Transverse colon (tissue), 4 donors: ENCODE data around the gene GPR68. TPM values are rescaled to one million over a fixed set of nuclear protein-coding genes. Genes with fewer than 3 reads are reported as not detected.
"Not testable (repeated sequence)": the region's sequence is repeated elsewhere in the genome, so short reads cannot be mapped to it uniquely, and the experiment has no call there.

ENCODE experiments used
- DNase-seq: peaks from one replicate; pipeline ENCODE4 v3.0.0-alpha.2; 2019
- H3K27ac ChIP-seq, 4 donors: fragments of 200-600 bp; sonication (generic); 2 replicates each; pipeline ENCODE4 v1.5.1; 2016 to 2018; ENCODE audit warnings: inconsistent platforms in 4 of 4
- H3K27me3 ChIP-seq: fragments of 200-600 bp; sonication (generic); 2 replicates; pipeline ENCODE4 v1.5.1; 2017; ENCODE audit warnings: inconsistent platforms
- H3K36me3 ChIP-seq, 4 donors: fragments of 200-600 bp; sonication (generic); 2 replicates each; pipeline ENCODE4 v1.5.1; 2017 to 2019; ENCODE audit warnings: inconsistent platforms in 4 of 4
- H3K4me1 ChIP-seq, 4 donors: fragments of 200-600 bp; sonication (generic); 2 replicates each; pipeline ENCODE4 v1.5.1; 2017 to 2020; ENCODE audit warnings: inconsistent platforms in 4 of 4
- H3K4me3 ChIP-seq, 4 donors: fragments of 200-600 bp; sonication (generic); 1 replicate in 1 of 4; 2 replicates in 3 of 4; pipeline versions ENCODE4 v1.5.1 to v1.6.1; 2017 to 2019; ENCODE audit warnings: inconsistent platforms in 4 of 4
- H3K9me3 ChIP-seq, 2 donors: fragments of 200-600 bp; sonication (generic); 2 replicates each; pipeline ENCODE4 v1.5.1; 2017 to 2019; ENCODE audit warnings: inconsistent platforms in 2 of 2
- EP300 ChIP-seq: sonication (generic); formaldehyde crosslinking; IDR thresholded peaks from one replicate; pipeline ENCODE4 v1.6.1; 2017; ENCODE audit warnings: antibody characterized with exemption, low read depth
- POLR2A ChIP-seq: fragments of 450-650 bp; IDR thresholded peaks from one replicate; pipeline ENCODE4 v1.6.1; 2016; ENCODE audit warnings: antibody characterized with exemption, mild to moderate bottlenecking, moderate library complexity
- POLR2AphosphoS5 ChIP-seq, 3 donors: sonication (generic); formaldehyde crosslinking; IDR thresholded peaks; one replicate each; pipeline ENCODE4 v1.6.1; 2016; ENCODE audit warnings: antibody characterized with exemption in 3 of 3
- WGBS, 2 donors: methylation state at CpG; one replicate each; pipeline ENCODE4 v1.1.5; 2018; ENCODE audit warnings: low coverage in 1 of 2; 5-methylcytosine and 5-hydroxymethylcytosine counted together
- in situ Hi-C, 4 donors: fragments of 200-750 bp; cut with MboI; loops; one replicate each; pipeline versions ENCODE4 v1.15.0 to v1.15.1; 2017; ENCODE audit warnings: low sequenced_read_pairs in 3 of 4, low pct_ligation_motif_present in 1 of 4, low pct_unique_long_range_greater_than_20kb in 1 of 4
- intact Hi-C: fragments of 100-400 bp; cut with DNase I; formaldehyde crosslinking; loops from one replicate; pipeline ENCODE4 v1.15.1; 2023; ENCODE audit warnings: low total_unique reads
- total RNA-seq, 4 donors: library from RNA; depleted of rRNA; stranded (reverse); fragments of >200 nt; gene quantifications; one replicate each; pipeline ENCODE4 v1.1.0, GENCODE V29; 2016
- TF ChIP-seq, protein P1 (sequence below), 5 experiments: fragments of 200-600 bp in 3 of 5; fragments of 450-650 bp in 2 of 5; sonication (generic) in 3 of 5; IDR thresholded peaks; 1 replicate in 2 of 5; 2 replicates in 3 of 5; pipeline ENCODE4 v1.5.1; 2016 to 2017; ENCODE audit warnings: antibody characterized with exemption in 5 of 5, inconsistent platforms in 3 of 5, mild to moderate bottlenecking in 2 of 5, moderate library complexity in 1 of 5

The GPR68 gene
- total RNA-seq, 4 donors from 2014 or later = 0.48 to 0.80 (median 0.55) TPM; not detected in 1

- 81 to 93% methylated on average over 3 to 4 of the region's 4 CpGs for WGBS, 2 donors
- H3K27ac ChIP-seq = no peak overlapping the region
- peaks cover 0 to 62% (median 31%) of the 10 kb centered on the region in 4 donors for H3K36me3 ChIP-seq
- H3K9me3 ChIP-seq = no peaks in the 10 kb centered on the region
- no peaks in the 10 kb centered on the region for H3K27me3 ChIP-seq
- H3K4me3 ChIP-seq = no peak overlapping the region
- intact Hi-C loops = no loop called here
- in situ Hi-C loops = no loop called here
- TF ChIP-seq, protein P1, sequence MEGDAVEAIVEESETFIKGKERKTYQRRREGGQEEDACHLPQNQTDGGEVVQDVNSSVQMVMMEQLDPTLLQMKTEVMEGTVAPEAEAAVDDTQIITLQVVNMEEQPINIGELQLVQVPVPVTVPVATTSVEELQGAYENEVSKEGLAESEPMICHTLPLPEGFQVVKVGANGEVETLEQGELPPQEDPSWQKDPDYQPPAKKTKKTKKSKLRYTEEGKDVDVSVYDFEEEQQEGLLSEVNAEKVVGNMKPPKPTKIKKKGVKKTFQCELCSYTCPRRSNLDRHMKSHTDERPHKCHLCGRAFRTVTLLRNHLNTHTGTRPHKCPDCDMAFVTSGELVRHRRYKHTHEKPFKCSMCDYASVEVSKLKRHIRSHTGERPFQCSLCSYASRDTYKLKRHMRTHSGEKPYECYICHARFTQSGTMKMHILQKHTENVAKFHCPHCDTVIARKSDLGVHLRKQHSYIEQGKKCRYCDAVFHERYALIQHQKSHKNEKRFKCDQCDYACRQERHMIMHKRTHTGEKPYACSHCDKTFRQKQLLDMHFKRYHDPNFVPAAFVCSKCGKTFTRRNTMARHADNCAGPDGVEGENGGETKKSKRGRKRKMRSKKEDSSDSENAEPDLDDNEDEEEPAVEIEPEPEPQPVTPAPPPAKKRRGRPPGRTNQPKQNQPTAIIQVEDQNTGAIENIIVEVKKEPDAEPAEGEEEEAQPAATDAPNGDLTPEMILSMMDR (IDR thresholded peaks at IDR 0.05) = no peak
- TF ChIP-seq EP300 = no peak
- no peak for TF ChIP-seq POLR2A
- TF ChIP-seq POLR2AphosphoS5 (IDR thresholded peaks at IDR 0.05) = no peak
- DNase-seq = no peak
- H3K4me1 ChIP-seq = no peaks in the 10 kb centered on the region
These were observed 57.9 kb downstream of the GPR68 start for GRCh38 chr14:91186515-91187066.

DNA sequence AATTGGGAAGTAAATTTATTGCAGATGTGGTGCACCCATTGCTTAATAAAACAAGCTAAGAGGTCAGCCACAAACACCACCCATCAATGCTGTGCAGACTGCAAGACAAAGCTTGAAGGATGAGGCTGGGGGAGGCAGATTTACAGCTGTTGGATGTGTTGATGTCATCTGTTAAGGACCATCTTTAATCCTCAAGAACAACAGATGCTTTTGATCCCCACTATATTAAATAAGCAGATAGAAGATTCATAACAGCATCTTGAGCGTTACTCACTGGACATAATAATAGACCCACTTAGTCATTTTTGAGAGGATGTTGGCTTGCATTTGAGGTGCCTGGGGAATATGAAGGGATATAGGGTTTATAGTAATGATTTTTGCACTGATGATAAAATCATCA lies 58.8 kb downstream of the GPR68 start:
- no peak for TF ChIP-seq POLR2AphosphoS5 (IDR thresholded peaks at IDR 0.05)
- TF ChIP-seq, protein P1 (IDR thresholded peaks at IDR 0.05) = no peak
- no peak for TF ChIP-seq EP300
- TF ChIP-seq POLR2A = no peak
- WGBS, 2 donors = 72 to 75% methylated on average over 1 of the region's 1 CpG
- DNase-seq = no peak
- intact Hi-C loops (no loop called here), in situ Hi-C loops (no loop called here)
- Histone ChIP-seq H3K27me3 (no peaks in the 10 kb centered on the region), H3K9me3 (no peaks in the 10 kb centered on the region), H3K27ac (no peak overlapping the region), H3K4me3 (no peak overlapping the region), H3K36me3 (peaks cover 0 to 66% (median 33%) of the 10 kb centered on the region in 4 donors), H3K4me1 (no peaks in the 10 kb centered on the region)

DNA sequence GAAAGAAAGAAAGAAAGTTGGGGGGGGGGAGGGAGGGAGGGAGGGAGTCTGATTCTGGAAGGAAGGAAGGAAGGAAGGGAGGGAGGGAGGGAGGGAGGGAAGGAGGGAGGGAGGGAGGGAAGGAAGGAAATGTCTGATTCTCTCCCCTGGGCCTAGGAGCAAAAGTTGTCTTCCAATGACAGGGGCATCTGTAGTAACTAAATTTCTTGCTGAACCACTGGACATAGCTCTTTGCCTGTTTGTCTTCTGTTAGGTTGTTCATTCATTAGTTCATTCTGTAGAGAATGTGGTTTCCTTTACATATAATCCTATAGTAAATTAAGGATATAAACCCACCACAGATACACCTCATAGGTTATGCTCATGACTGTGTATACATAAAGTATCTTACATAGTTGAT lies 59.9 kb downstream of the GPR68 start:
- Histone ChIP-seq H3K4me1 (no peaks in the 10 kb centered on the region), H3K27ac (no peak overlapping the region), H3K36me3 (peaks cover 0 to 59% (median 31%) of the 10 kb centered on the region in 4 donors), H3K4me3 (no peak overlapping the region), H3K9me3 (no peaks in the 10 kb centered on the region), H3K27me3 (no peaks in the 10 kb centered on the region)
- no peak for DNase-seq
- in situ Hi-C loops = no loop called here
- intact Hi-C loops = no loop called here
- TF ChIP-seq, protein P1 (IDR thresholded peaks at IDR 0.05) = no peak
- no peak for TF ChIP-seq POLR2AphosphoS5 (IDR thresholded peaks at IDR 0.05)
- no peak for TF ChIP-seq EP300
- TF ChIP-seq POLR2A = no peak

- DNase-seq, H3K4me1 ChIP-seq, H3K9me3 ChIP-seq, H3K27me3 ChIP-seq, H3K27ac ChIP-seq, in situ Hi-C loops, H3K4me3 ChIP-seq: not testable (repeated sequence)
- intact Hi-C loops = loop anchor here (2.0 kb wide), 1 partner anchor 24 kb away; no protein-coding TSS in a partner anchor
- peaks cover 0 to 43% (median 21%) of the 10 kb centered on the region in 4 donors for H3K36me3 ChIP-seq
- WGBS, 2 donors = 92 to 100% methylated on average over 2 to 3 of the region's 3 CpGs
These were observed 61.8 kb downstream of the GPR68 start for GRCh38 chr14:91182753-91183152.

Other genes starting within 250 kb of the GPR68 start
- 10 to 100 TPM in 3 of 4 donors, 1 to 10 TPM in 1; 7.5 to 32.8 (median 28.0) TPM for gene RPS6KA5, start 184.1 kb downstream of the GPR68 start, total RNA-seq
- 100 to 1,000 TPM in 2 of 4 donors, 10 to 100 TPM in 2; 62.1 to 229 (median 102) TPM for gene DGLUCY, start 130.6 kb downstream of the GPR68 start, total RNA-seq
- 100 to 1,000 TPM in 1 of 4 donors, 10 to 100 TPM in 3; 29.5 to 171 (median 60.3) TPM for gene CCDC88C, start 173.1 kb upstream of the GPR68 start, total RNA-seq